Skin epidermis (tissue), 12 donors: ENCODE data around the gene MUC2.

ENCODE experiments used
- H3K27ac ChIP-seq, 21 experiments: fragments of 200-600 bp; sonication (generic) in 11 of 21; one replicate each; pipeline ENCODE4 v1.5.0; 2020; ENCODE audit warnings: mild to moderate bottlenecking in 3 of 21, inconsistent platforms in 2 of 21, moderate library complexity in 2 of 21
- H3K4me3 ChIP-seq, 7 experiments: fragments of 200-600 bp; sonication (generic) in 2 of 7; one replicate each; pipeline ENCODE4 v1.5.0; 2020; ENCODE audit warnings: inconsistent platforms in 2 of 7, mild to moderate bottlenecking in 2 of 7, moderate library complexity in 1 of 7

Gene MUC2

DNA sequence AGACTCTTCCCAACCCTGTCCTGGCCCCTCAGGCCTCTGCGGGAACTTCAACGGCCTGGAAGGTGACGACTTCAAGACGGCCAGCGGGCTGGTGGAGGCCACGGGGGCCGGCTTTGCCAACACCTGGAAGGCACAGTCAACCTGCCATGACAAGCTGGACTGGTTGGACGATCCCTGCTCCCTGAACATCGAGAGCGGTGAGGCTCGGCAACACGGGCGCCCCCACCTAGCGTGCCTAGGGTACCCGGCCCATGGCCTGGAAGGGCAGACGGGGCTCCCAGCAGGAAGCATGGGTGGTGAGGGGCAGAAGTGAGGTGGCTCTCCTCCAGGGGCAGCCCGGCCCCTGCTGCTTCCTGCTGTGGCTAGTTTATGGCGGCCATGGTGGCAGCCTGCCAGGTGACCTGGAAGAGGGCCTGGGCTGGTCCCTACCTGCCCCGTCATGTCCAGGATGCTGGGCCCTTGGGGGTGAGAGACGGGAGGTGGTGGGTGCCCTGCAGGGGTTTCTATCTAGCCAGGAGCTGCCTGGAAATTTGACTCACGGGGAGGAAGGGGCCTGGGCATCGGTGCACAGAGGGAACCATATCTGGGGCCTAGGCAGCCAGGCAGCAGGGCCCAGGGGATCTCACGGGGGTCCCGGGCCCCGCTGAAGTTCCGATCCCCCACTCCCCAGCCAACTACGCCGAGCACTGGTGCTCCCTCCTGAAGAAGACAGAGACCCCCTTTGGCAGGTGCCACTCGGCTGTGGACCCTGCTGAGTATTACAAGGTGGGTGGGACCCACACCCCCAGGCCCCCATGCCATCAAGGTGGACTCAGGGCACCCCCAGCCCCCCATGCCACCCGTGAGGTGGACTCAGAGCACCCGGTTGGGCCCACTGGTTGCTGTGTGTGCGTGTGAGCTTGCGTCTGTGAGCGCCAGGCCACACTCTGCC, 9.2 kb downstream of the MUC2 start:
- no peak overlapping the region for H3K4me3 ChIP-seq
- H3K27ac ChIP-seq = no peak overlapping the region

DNA sequence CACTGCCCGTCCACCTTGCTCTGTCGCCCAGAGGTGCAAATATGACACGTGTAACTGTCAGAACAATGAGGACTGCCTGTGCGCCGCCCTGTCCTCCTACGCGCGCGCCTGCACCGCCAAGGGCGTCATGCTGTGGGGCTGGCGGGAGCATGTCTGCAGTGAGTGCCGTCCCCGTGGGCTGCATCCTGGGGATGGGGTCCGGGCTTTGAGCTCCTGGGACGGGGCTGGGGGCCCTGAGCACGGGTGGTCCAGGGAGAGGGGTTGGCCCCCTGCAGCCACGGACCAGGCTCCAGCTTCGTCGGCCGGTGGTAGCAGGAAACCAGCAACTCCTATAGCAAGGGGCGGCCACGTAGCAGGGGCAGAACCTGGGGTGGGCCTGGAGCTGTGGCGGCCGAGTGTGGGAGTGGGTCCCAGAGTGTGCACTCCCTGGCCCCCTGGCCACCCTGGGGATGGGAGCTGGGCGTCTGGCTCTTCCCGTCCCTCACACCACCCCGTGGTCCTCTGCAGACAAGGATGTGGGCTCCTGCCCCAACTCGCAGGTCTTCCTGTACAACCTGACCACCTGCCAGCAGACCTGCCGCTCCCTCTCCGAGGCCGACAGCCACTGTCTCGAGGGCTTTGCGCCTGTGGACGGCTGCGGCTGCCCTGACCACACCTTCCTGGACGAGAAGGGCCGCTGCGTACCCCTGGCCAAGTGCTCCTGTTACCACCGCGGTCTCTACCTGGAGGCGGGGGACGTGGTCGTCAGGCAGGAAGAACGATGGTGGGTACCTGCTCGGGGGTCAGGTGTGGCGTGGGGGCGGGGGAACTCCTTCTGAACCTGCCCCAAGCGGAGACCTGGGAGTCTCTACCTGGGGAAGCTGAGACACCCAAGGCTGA, 10.1 kb downstream of the MUC2 start:
- H3K4me3 ChIP-seq = no peak overlapping the region
- no peak overlapping the region for H3K27ac ChIP-seq

GRCh38 chr11:1085440-1086170, 10.9 kb downstream of the MUC2 start:
- no peak overlapping the region for H3K4me3 ChIP-seq

DNA sequence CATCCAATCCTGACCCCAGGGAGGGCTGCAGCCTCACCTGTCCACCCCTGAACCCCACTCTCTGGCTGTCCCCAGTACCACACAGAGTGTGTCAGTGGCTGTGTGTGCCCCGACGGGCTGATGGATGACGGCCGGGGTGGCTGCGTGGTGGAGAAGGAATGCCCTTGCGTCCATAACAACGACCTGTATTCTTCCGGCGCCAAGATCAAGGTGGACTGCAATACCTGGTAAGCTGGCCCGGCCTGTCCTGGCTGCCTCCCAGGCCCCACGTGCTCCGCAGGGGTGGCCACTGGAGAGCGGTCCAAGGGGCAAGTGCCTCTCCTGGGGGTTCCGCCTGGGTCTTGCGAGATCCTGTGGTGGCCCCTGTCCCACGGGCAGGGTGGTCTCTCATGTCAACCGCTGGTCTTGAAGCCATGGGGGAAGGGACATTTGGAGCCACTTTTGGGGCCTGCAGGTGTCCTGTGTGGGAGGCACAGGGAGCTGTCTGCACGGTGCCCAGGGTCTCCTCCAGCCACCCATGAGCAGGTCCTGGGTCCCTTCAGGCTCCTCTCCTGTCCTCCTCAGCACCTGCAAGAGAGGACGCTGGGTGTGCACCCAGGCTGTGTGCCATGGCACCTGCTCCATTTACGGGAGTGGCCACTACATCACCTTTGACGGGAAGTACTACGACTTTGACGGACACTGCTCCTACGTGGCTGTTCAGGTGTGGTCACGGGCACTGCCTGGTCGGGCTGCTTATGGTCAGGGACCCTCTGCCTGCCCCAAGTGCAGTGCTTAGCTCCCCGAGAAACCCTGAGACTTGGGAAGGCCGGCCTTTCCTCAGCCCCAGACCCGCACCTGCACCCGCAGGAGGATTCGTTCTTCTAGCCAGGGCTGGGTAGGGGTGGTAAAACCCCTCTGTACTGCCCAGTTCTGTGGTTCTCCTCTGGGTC, 11.8 kb downstream of the MUC2 start:
- Histone ChIP-seq H3K4me3 (no peak overlapping the region), H3K27ac (no peak overlapping the region)

More at GRCh38 chr11:1085440-1086170, 10.9 kb downstream of the MUC2 start:
- no peak overlapping the region for H3K27ac ChIP-seq

GRCh38 chr11:1087279-1087960, 12.7 kb downstream of the MUC2 start:
- H3K27ac ChIP-seq = no peak overlapping the region
- H3K4me3 ChIP-seq = no peak overlapping the region

- no peak overlapping the region for H3K4me3 ChIP-seq
- H3K27ac ChIP-seq = no peak overlapping the region
Observed at GRCh38 chr11:1087961-1088926, 13.6 kb downstream of the MUC2 start.

- no peak overlapping the region for H3K27ac ChIP-seq
Observed at GRCh38 chr11:1088927-1089737, 14.5 kb downstream of the MUC2 start.

DNA sequence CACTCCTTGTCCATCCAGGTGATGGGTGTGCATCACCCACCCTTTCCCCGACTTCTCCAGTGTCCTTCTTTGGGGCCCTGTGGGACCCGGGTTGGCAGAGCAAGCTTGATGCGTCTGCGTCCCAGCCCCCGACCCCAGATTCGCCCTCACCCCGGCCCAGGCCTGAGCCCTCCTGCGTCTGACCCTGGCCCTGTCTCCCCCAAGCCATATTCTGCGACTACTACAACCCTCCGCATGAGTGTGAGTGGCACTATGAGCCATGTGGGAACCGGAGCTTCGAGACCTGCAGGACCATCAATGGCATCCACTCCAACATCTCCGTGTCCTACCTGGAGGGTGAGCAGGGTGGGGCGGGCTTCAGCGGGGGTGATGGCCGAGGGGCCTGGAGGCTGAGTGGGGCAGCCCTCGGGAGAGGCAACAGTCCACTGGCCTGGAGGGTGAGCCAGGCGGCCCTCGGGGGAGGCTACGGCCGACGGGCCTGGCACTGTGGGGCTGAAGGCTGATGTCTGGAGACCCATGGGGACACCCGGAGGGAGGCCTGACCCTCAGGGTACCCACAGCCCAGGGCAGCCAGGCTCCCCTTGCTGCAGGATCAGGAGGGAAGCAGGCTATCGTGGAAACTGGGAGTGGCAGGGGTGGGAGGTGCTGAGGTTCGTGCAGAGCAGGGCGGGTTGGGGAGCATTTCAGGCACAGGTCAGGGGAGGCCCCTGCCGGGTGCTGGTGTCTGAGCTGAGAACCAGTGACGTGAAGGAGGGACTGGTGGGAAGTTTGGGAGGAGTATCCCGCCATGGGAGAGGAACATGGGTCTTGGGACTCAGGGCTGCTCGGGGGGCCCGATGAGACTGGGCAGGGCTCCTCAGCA, 15.3 kb downstream of the MUC2 start:
- Histone ChIP-seq H3K4me3 (no peak overlapping the region), H3K27ac (no peak overlapping the region)

More at GRCh38 chr11:1088927-1089737, 14.5 kb downstream of the MUC2 start:
- no peak overlapping the region for H3K4me3 ChIP-seq

DNA sequence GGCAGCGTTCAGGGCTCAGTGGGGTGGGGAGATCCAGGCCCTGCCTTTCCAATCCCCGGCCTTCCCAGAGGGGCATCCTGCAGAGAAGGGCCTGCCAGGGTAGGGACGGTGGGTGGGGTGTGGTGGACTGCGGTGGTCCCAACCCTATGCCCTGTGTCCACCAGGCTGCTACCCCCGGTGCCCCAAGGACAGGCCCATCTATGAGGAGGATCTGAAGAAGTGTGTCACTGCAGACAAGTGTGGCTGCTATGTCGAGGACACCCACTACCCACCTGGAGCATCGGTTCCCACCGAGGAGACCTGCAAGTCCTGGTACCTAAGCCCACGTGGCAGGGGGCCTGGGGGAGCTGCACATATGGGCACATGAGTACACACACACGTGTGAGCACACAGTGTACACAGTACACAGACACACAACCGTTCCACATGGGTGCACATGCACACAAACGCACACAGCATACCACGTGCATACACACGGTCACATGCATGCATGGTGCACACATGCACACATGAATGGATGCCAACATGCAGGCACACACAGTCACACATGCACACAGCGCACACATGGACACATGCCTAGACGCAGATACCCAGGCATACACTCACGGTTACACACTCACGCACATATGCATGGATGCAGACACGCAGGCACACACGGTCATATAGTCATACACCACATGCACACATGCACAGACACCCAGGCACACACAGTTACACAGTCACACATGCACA, 16.1 kb downstream of the MUC2 start:
- no peak overlapping the region for H3K4me3 ChIP-seq
- H3K27ac ChIP-seq = no peak overlapping the region

DNA sequence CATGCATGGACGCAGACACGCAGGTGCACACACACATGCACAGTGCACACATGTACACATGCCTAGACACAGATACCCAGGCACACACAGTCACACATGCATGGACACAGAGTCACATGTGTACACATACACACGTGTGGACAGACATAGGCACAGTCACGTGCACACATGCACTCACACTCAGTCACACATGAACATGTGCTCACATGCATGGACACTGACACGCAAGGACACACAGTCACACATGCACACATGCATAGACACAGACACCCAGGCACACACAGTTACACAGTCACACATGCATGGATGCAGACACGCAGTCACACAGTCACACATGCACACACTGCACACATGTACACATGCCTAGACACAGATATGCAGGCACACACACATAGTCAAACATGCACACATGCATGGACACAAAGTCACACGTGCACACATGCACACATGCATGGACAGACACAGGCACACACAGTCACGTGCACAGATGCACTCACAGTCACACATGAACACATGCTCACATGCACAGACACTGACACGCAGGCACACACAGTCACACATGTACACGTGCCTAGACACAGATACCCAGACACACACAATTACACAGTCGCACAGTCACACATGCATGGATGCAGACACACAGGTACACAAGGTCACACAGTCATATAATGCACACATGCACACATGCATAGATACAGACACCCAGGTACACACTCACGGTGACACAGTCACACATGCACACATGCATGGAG, 16.8 kb downstream of the MUC2 start:
- Histone ChIP-seq H3K4me3 (no peak overlapping the region), H3K27ac (no peak overlapping the region)

DNA sequence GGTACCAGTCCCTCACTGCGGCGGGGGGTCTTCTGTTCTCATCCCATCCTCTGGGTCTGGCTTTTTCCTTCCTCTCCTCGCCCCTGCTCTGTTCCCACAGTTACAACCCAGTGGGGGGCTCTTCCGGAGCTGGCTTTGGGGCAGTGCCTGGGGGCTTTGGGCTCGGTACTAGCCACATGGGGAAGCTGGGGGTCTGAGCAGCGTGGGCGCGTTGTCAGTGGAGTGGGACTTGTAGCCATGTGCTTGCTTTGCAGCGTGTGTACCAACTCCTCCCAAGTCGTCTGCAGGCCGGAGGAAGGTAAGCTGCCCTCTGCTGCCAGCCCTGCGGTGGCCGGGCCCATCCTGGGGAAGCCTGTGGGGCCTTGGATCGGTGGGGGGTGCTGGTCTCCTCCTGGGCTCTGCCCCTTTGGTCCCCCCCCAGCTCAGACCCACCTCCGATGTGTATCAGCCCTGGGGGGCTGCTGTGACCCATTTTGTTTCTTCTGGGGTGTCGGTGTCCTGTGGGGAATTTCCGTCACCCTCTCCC, 17.5 kb downstream of the MUC2 start:
- Histone ChIP-seq H3K4me3 (no peak overlapping the region), H3K27ac (no peak overlapping the region)

- no peak overlapping the region for H3K27ac ChIP-seq
- no peak overlapping the region for H3K4me3 ChIP-seq
Observed at GRCh38 chr11:1092919-1093318, 18.2 kb downstream of the MUC2 start.

DNA sequence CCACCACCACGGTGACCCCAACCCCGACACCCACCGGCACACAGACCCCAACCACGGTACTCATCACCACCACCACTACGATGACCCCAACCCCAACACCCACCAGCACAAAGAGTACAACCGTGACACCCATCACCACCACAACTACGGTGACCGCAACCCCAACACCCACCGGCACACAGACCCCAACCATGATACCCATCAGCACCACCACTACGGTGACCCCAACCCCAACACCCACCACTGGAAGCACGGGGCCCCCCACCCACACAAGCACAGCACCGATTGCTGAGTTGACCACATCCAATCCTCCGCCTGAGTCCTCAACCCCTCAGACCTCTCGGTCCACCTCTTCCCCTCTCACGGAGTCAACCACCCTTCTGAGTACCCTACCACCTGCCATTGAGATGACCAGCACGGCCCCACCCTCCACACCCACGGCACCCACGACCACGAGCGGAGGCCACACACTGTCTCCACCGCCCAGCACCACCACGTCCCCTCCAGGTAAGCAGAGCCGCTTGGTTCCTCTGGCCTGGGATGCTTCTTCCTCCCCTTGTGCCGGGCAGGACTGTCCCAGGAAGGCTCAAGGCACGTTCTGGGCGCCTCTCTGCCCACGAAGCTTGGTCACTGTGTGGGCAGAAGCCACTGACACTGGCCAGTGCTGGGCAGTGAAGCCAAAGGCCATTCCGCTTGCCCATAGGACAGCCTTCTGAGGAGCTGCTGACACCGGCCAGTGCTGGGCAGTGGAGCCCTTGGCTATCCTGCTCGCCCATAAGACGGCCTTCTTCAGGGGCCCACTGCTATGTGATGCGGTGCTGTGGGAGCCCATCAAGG, 25.1 kb downstream of the MUC2 start:
- no peak overlapping the region for H3K4me3 ChIP-seq

More for the DNA sequence above, 25.1 kb downstream of the MUC2 start:
- no peak overlapping the region for H3K27ac ChIP-seq
